T-helper 17 cell (primary cell): ENCODE measurements around the gene WDR38. TPM values are rescaled to one million over a fixed set of nuclear protein-coding genes. Genes with fewer than 3 reads are reported as not detected.
"Not testable (repeated sequence)": the region's sequence is repeated elsewhere in the genome, so short reads cannot be mapped to it uniquely, and the experiment has no call there.

ENCODE experiments used
- ATAC-seq: fragments of 150-1000 bp; cut with Tn5 transposase; 2 replicates; pipeline ENCODE4 v1.10.0; 2021; ENCODE audit warnings: mild to moderate bottlenecking, moderate library complexity
- DNase-seq, 3 donors: peaks; one replicate each; pipeline versions ENCODE4 v3.0.0 to v3.0.0-alpha.2; 2020 to 2021
- H3K9me3 ChIP-seq: one replicate; pipeline ENCODE4 v1.7.0; 2013; ENCODE audit warnings: low read length, mild to moderate bottlenecking; ENCODE audit not compliant: control insufficient read depth, poor library complexity, severe bottlenecking
- H3K27ac Mint-ChIP-seq: one replicate; pipeline ENCODE4 v1.8.0; 2022; ENCODE audit warnings: mild to moderate bottlenecking, moderate library complexity, mixed read lengths
- H3K27me3 Mint-ChIP-seq: one replicate; pipeline ENCODE4 v1.8.0; 2022; ENCODE audit warnings: mixed read lengths
- H3K36me3 Mint-ChIP-seq: one replicate; pipeline ENCODE4 v1.8.0; 2022; ENCODE audit warnings: low read depth, mixed read lengths
- H3K4me1 Mint-ChIP-seq: one replicate; pipeline ENCODE4 v1.8.0; 2022; ENCODE audit warnings: mild to moderate bottlenecking, mixed read lengths
- H3K4me3 Mint-ChIP-seq: one replicate; pipeline ENCODE4 v1.8.0; 2022; ENCODE audit warnings: mild to moderate bottlenecking, moderate library complexity, mixed read lengths
- total RNA-seq, 4 donors: library from RNA in 2 of 4; stranded (reverse) in 2 of 4; gene quantifications; one replicate each; pipeline ENCODE4 v1.2.3 and lab custom pipeline; 2022 to 2026

Gene WDR38
- total RNA-seq, 2 donors from 2014 or later, result not detected

DNA sequence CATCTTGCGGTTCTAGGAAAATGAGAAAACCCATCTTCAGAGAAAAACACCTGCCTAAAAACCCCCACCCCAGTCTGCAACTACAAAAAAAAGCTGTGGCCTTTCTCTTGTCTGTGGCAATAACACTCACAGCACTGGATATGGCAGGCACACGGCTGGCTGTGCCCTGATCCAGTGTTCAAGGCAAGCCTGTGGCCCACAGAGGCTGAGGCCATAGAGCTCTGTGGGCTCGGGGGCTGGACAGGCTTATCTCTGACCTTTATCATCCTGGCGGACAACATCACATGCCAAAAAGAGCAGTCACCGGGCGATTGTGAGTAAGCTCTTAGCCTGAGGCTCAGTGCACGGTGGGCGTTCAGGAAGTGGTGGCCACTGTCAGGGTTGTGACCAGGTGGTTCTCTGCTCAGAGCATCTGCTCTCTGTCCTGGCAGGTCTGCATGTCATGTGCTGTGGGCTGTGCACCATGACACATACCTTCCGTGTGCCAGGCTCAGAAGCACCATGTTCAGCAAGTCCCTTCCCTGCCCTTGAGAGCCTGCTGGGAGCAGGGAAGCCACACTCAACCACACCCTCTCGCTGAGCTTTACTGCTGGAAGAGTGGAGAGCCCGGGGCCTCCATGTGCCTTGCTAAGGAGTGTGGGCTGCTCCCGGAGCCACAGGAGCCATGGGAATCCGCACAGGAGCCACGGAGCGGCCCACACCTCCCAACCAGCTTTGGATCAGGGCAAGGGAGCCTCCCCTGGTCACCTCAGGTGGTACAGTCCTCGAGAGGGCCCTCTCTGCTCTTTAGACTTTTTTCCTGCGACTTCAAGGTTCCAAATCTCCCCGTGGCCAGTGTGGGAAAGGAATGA, 34.6 kb upstream of the WDR38 start:
- peaks cover 2% of the 10 kb centered on the region for H3K4me1 Mint-ChIP-seq
- no peaks in the 10 kb centered on the region for H3K36me3 Mint-ChIP-seq
- DNase-seq (no peak), ATAC-seq (no peak)
- H3K4me3 Mint-ChIP-seq, result no peak overlapping the region
- no peaks in the 10 kb centered on the region for H3K9me3 ChIP-seq
- no peak overlapping the region for H3K27ac Mint-ChIP-seq
- H3K27me3 Mint-ChIP-seq, result peaks cover 39% of the 10 kb centered on the region

DNA sequence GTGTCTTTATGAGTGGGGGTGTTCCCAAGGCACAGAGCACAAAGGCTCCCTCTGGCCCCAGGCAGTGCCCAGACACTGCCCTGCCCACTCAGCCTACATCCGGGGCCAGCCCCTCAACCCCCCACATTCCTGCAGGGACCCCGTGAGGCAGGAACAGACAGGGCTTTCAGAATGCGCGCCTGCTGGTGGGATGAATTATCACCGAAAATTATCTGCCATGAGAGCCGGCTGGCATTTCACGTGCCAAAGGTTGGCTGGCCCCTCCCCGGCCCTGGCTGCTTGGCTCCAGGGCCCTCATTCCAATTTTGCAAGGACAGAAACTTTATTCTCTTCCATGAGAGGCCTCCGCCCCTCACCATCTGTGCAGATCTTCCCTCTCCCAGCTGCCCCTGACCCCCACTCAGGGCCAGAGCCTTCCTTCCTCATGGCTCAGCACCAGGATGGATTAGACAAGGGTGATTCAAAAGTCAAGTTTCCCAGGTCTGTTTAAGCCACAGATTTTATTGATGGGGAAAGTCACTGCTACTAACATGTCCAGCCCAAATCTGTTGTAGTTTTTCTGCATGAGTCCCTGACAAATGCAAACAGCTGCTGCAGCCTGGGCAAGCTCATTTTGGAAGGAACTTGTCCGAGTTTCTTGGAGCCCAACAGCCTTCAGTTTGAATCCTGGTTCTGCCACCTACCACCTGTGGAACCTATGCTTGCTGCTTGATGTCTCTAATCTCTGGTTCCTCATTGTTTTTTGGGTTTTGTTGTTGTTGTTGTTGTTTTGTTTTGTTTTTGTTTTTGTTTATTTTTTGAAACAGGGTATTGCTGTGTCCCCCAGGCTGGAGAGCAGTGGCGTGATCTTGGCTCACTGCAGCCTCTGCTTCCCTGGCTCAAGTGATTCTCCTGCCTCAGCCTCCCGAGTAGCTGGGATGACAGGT, 32.3 kb upstream of the WDR38 start:
- H3K36me3 Mint-ChIP-seq, result no peaks in the 10 kb centered on the region
- H3K27ac Mint-ChIP-seq, result no peak overlapping the region
- H3K9me3 ChIP-seq, result no peaks in the 10 kb centered on the region
- H3K4me3 Mint-ChIP-seq, result no peak overlapping the region
- H3K4me1 Mint-ChIP-seq, result peaks cover 2% of the 10 kb centered on the region
- peaks cover 39% of the 10 kb centered on the region for H3K27me3 Mint-ChIP-seq
- ATAC-seq, result no peak
- DNase-seq, result no peak

GRCh38 chr9:124828489-124829333, 24.5 kb upstream of the WDR38 start:
- H3K9me3 ChIP-seq, result no peaks in the 10 kb centered on the region
- ATAC-seq, result no peak
- no peaks in the 10 kb centered on the region for H3K36me3 Mint-ChIP-seq
- peaks cover 7% of the 10 kb centered on the region for H3K27me3 Mint-ChIP-seq
- no peak overlapping the region for H3K27ac Mint-ChIP-seq
- H3K4me1 Mint-ChIP-seq, result peaks cover 3% of the 10 kb centered on the region
- no peak overlapping the region for H3K4me3 Mint-ChIP-seq
- no peak for DNase-seq

GRCh38 chr9:124829334-124829669, 24.0 kb upstream of the WDR38 start:
- peaks cover 3% of the 10 kb centered on the region for H3K4me1 Mint-ChIP-seq
- H3K4me3 Mint-ChIP-seq, result no peak overlapping the region
- DNase-seq, result no peak
- ATAC-seq, result no peak
- H3K27ac Mint-ChIP-seq, result no peak overlapping the region
- H3K27me3 Mint-ChIP-seq, result peaks cover 10% of the 10 kb centered on the region
- no peaks in the 10 kb centered on the region for H3K36me3 Mint-ChIP-seq
- H3K9me3 ChIP-seq, result no peaks in the 10 kb centered on the region

GRCh38 chr9:124830593-124830992, 22.7 kb upstream of the WDR38 start:
- no peak overlapping the region for H3K4me3 Mint-ChIP-seq
- H3K36me3 Mint-ChIP-seq, result no peaks in the 10 kb centered on the region
- ATAC-seq (no peak), DNase-seq (no peak)
- H3K4me1 Mint-ChIP-seq, result peaks cover 3% of the 10 kb centered on the region
- H3K27ac Mint-ChIP-seq, result no peak overlapping the region
- no peaks in the 10 kb centered on the region for H3K9me3 ChIP-seq
- peaks cover 16% of the 10 kb centered on the region for H3K27me3 Mint-ChIP-seq

- no peak overlapping the region for H3K27ac Mint-ChIP-seq
These were observed 21.5 kb upstream of the WDR38 start for GRCh38 chr9:124831642-124832364.

GRCh38 chr9:124834591-124834990, 18.7 kb upstream of the WDR38 start:
- Mint-ChIP-seq H3K36me3 (no peaks in the 10 kb centered on the region), H3K4me3 (no peak overlapping the region), H3K27ac (no peak overlapping the region), H3K4me1 (no peaks in the 10 kb centered on the region), H3K27me3 (peaks cover 37% of the 10 kb centered on the region)
- H3K9me3 ChIP-seq, result no peaks in the 10 kb centered on the region
- ATAC-seq (no peak), DNase-seq (no peak)

More at GRCh38 chr9:124831642-124832364, 21.5 kb upstream of the WDR38 start:
- ATAC-seq, result no peak
- DNase-seq, result no peak
- no peaks in the 10 kb centered on the region for H3K9me3 ChIP-seq
- no peaks in the 10 kb centered on the region for H3K36me3 Mint-ChIP-seq
- H3K27me3 Mint-ChIP-seq, result peaks cover 19% of the 10 kb centered on the region
- no peak overlapping the region for H3K4me3 Mint-ChIP-seq
- H3K4me1 Mint-ChIP-seq, result peaks cover 3% of the 10 kb centered on the region

- H3K4me1 Mint-ChIP-seq, result no peaks in the 10 kb centered on the region
- no peak for ATAC-seq
These were observed 18.2 kb upstream of the WDR38 start for GRCh38 chr9:124835026-124835557.

DNA sequence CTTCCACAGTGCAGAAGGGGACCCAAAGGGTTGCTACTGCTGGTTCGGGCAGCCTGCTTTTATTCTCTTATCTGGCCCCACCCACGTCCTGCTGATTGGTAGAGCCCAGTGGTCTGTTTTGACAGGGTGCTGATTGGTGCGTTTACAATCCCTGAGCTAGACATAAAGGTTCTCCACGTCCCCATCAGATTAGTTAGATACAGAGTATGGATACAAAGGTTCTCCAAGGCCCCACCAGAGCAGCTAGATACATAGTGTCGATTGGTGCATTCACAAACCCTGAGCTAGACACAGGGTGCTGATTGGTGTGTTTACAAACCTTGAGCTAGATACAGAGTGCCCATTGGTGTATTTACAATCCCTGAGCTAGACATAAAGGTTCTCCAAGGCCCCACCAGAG, 15.1 kb upstream of the WDR38 start:
- H3K27me3 Mint-ChIP-seq, result peaks cover 32% of the 10 kb centered on the region
- not testable (repeated sequence) for DNase-seq, H3K27ac Mint-ChIP-seq, H3K9me3 ChIP-seq, H3K4me1 Mint-ChIP-seq, ATAC-seq, H3K36me3 Mint-ChIP-seq, H3K4me3 Mint-ChIP-seq

More at GRCh38 chr9:124835026-124835557, 18.2 kb upstream of the WDR38 start:
- DNase-seq, result no peak
- no peaks in the 10 kb centered on the region for H3K9me3 ChIP-seq
- Mint-ChIP-seq H3K36me3 (no peaks in the 10 kb centered on the region), H3K27me3 (peaks cover 39% of the 10 kb centered on the region), H3K27ac (no peak overlapping the region), H3K4me3 (no peak overlapping the region)

- not testable (repeated sequence) for H3K36me3 Mint-ChIP-seq, H3K27ac Mint-ChIP-seq, DNase-seq, H3K4me1 Mint-ChIP-seq, H3K9me3 ChIP-seq, ATAC-seq, H3K4me3 Mint-ChIP-seq
- H3K27me3 Mint-ChIP-seq, result peaks cover 32% of the 10 kb centered on the region
These were observed 14.5 kb upstream of the WDR38 start for GRCh38 chr9:124838567-124839275.

- no peaks in the 10 kb centered on the region for H3K9me3 ChIP-seq
- H3K27me3 Mint-ChIP-seq, result peaks cover 33% of the 10 kb centered on the region
- no peak overlapping the region for H3K27ac Mint-ChIP-seq
- DNase-seq (no peak), ATAC-seq (no peak)
- H3K36me3 Mint-ChIP-seq, result no peaks in the 10 kb centered on the region
- no peaks in the 10 kb centered on the region for H3K4me1 Mint-ChIP-seq
- H3K4me3 Mint-ChIP-seq, result no peak overlapping the region
These were observed 13.5 kb upstream of the WDR38 start for GRCh38 chr9:124839612-124840299.
